ENCODE measurements around the gene FBXO27. TPM values are rescaled to one million over a fixed set of nuclear protein-coding genes. Genes with fewer than 3 reads are reported as not detected.
A peak's percentile ranks its signal among the peaks of the same experiment; 100 is the strongest.

Gene FBXO27
- total and polyA plus RNA-seq, 2 of the 4 experiments (the other 2 are of a cell fraction), result 0.18 to 0.50 TPM

DNA sequence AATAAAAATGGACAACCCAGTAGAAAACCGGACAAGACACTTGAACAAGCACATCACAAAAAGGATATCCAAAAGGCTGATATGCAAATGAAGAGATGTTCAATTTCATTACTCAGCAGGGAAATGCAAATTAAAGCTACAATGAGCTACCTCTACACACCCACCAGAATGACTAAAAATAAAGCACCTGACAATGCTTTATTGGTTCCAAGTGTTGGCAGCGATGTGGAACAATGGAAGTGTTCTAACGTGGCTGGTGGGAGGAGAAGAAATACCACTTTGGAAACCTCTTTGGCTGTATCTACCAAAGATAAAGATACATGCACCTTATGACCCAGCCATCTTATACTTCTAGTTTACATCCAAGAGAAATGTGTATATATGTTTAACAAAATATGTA is 48.1 kb upstream of the FBXO27 start:
- Histone ChIP-seq H3K18ac (ENCODE audit: low read depth, low read length) (no peak overlapping the region), H3K4me1 (ENCODE audit: control insufficient read depth, insufficient read depth, low read length) (peaks cover 6% of the 10 kb centered on the region), H2AFZ (replicated peaks; ENCODE audit: low read length, poor library complexity) (no peak overlapping the region), H3K9me3 (ENCODE audit: control insufficient read depth, insufficient read depth, low read length) (no peaks in the 10 kb centered on the region), H3K79me1 (ENCODE audit: low read depth in 1 of 2, low read length in 2 of 2) (no peaks in the 10 kb centered on the region), H3K36me3 (ENCODE audit: control insufficient read depth, insufficient read depth, low read length) (no peaks in the 10 kb centered on the region), H3K4ac (ENCODE audit: low read depth, low read length) (no peak overlapping the region), H2BK120ac (ENCODE audit: low read depth, low read length) (no peak overlapping the region), H4K8ac (ENCODE audit: low read depth in 2 of 2, low read length in 2 of 2) (no peak overlapping the region), H2BK5ac (ENCODE audit: low read depth, low read length, poor library complexity, severe bottlenecking) (no peak overlapping the region), H3K23ac (ENCODE audit: low read depth, low read length) (no peak overlapping the region), H3K9me1 (ENCODE audit: insufficient read depth, low read length) (no peaks in the 10 kb centered on the region), H3K56ac (ENCODE audit: extremely low read depth, insufficient read depth, low read length) (no peak overlapping the region), H3K27me3 (ENCODE audit: control insufficient read depth, insufficient read depth, low read length) (peaks cover 32% of the 10 kb centered on the region), H3K4me2 (ENCODE audit: low read depth, low read length) (no peak overlapping the region), H3K4me3 (ENCODE audit: insufficient read depth, low read depth, low read length) (no peak overlapping the region), H2AK5ac (ENCODE audit: low read depth, low read length) (peak overlapping the region; percentile 40), H3K27ac (ENCODE audit: insufficient read depth, low read length) (no peak overlapping the region), H2BK15ac (ENCODE audit: low read depth, low read length) (no peak overlapping the region), H3K9ac (ENCODE audit: low read depth, low read length) (no peak overlapping the region), H2BK20ac (ENCODE audit: low read depth, low read length) (peak overlapping the region; percentile 32; the same call in 1 of the 2 replicates), H4K20me1 (ENCODE audit: insufficient read depth, low read length) (no peaks in the 10 kb centered on the region), H2AK9ac (replicated peaks; ENCODE audit: low read depth, low read length, poor library complexity) (no peak overlapping the region), H4K5ac (ENCODE audit: low read depth, low read length) (no peak overlapping the region), H4K91ac (ENCODE audit: insufficient read depth, low read depth, low read length) (no peak overlapping the region; the same call in 1 of the 2 replicates), H3K14ac (replicated peaks; ENCODE audit: low read depth, low read length) (no peak overlapping the region)
- ATAC-seq (ENCODE audit: low read depth), result no peak
- BruUV-seq (replicated peaks), result no TSS peak
- POLR2A ChIA-PET (ENCODE audit: unreplicated experiment), result no interaction called here
- intact Hi-C loops (cut with micrococcal nuclease) (no loop called here), in situ Hi-C loops (cut with MboI; ENCODE audit: low sequenced_read_pairs) (no loop called here), dilution Hi-C loops (cut with HindIII; ENCODE audit: low sequenced_read_pairs, unreplicated experiment) (no loop called here)
- TF ChIP-seq ELK1 (IDR thresholded peaks at IDR 0.05; ENCODE audit: borderline replicate concordance, low read depth, low read length), result no peak
- TF ChIP-seq, protein P1, sequence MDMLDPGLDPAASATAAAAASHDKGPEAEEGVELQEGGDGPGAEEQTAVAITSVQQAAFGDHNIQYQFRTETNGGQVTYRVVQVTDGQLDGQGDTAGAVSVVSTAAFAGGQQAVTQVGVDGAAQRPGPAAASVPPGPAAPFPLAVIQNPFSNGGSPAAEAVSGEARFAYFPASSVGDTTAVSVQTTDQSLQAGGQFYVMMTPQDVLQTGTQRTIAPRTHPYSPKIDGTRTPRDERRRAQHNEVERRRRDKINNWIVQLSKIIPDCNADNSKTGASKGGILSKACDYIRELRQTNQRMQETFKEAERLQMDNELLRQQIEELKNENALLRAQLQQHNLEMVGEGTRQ (IDR thresholded peaks at IDR 0.05; ENCODE audit: low read depth, low read length), result no peak
- TF ChIP-seq, protein P2, sequence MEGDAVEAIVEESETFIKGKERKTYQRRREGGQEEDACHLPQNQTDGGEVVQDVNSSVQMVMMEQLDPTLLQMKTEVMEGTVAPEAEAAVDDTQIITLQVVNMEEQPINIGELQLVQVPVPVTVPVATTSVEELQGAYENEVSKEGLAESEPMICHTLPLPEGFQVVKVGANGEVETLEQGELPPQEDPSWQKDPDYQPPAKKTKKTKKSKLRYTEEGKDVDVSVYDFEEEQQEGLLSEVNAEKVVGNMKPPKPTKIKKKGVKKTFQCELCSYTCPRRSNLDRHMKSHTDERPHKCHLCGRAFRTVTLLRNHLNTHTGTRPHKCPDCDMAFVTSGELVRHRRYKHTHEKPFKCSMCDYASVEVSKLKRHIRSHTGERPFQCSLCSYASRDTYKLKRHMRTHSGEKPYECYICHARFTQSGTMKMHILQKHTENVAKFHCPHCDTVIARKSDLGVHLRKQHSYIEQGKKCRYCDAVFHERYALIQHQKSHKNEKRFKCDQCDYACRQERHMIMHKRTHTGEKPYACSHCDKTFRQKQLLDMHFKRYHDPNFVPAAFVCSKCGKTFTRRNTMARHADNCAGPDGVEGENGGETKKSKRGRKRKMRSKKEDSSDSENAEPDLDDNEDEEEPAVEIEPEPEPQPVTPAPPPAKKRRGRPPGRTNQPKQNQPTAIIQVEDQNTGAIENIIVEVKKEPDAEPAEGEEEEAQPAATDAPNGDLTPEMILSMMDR (conservative IDR thresholded peaks at IDR 0.05; ENCODE audit: low read depth, low read length), result no peak
- no peak for TF ChIP-seq RFX5 (IDR thresholded peaks at IDR 0.05; ENCODE audit: low read depth, low read length)
- no peak for TF ChIP-seq CEBPB (IDR thresholded peaks at IDR 0.05; ENCODE audit: low read depth, low read length)
- TF ChIP-seq NFE2L2 (IDR thresholded peaks at IDR 0.05; ENCODE audit: low read depth, low read length), result no peak
- TF ChIP-seq BHLHE40 (IDR thresholded peaks at IDR 0.05; ENCODE audit: low read depth, low read length), result no peak
- TF ChIP-seq MAFK (IDR thresholded peaks at IDR 0.05; ENCODE audit: low read depth, low read length), result no peak
- no peak for TF ChIP-seq CHD1 (IDR thresholded peaks at IDR 0.05; ENCODE audit: low read depth, low read length)
- TF ChIP-seq SMC3 (IDR thresholded peaks at IDR 0.05; ENCODE audit: low read depth, low read length), result no peak
- TF ChIP-seq RAD21 (IDR thresholded peaks at IDR 0.05; ENCODE audit: low read length), result no peak
- no peak for TF ChIP-seq MAZ (IDR thresholded peaks at IDR 0.05; ENCODE audit: borderline replicate concordance, low read depth, low read length)
- TF ChIP-seq MXI1 (IDR thresholded peaks at IDR 0.05; ENCODE audit: borderline replicate concordance, low read depth, low read length), result no peak
- TF ChIP-seq FOS (IDR thresholded peaks at IDR 0.05; ENCODE audit: low read depth, low read length), result no peak
- TF ChIP-seq POLR2A (IDR thresholded peaks at IDR 0.05; ENCODE audit: low read depth, low read length), result no peak
- no peak for TF ChIP-seq RCOR1 (IDR thresholded peaks at IDR 0.05; ENCODE audit: insufficient replicate concordance, low read length)
- DNase-seq, result no peak
- WGBS, 2 experiments (ENCODE audit: extremely low coverage in 2 of 2, insufficient read length in 1 of 2), result no CpG with 5 or more reads among the region's 3 CpGs
- CTCF ChIA-PET, result no interaction called here

Measured in IMR-90 (cell line).